ENCODE measurements around the gene AFF3.

Gene AFF3

DNA sequence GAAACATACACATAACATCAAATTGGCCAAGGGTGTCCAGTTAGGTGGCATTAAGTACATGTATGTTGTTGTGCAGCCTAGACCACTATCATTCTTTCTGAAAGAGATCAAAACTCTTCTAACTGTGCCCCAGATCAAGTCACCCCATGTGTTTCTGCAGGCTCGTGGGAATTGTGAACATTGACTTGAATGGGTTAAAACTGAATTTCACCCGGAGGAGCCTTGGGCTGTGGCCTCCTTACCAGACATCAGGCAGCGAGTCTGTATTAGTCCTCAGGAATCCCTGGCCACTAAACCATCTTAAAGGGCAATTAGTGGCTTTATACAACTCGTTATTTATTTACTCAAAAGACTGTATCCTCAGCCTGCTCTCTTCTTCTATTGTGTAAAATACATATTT is 503.6 kb downstream of the AFF3 start:
- Histone ChIP-seq H4K20me1 (ENCODE audit: insufficient read depth, low read length) (0 out of 2 replicates have a peak, but pooled peaks cover 4% of the 10 kb centered on the region), H3K79me2 (ENCODE audit: low read length) (no peaks in the 10 kb centered on the region), H3K27me3 (ENCODE audit: low read depth, low read length) (no peaks in the 10 kb centered on the region), H3K9me3 (ENCODE audit: insufficient read depth, low read length) (no peaks in the 10 kb centered on the region), H3K27ac (ENCODE audit: low read length) (no peak overlapping the region), H3K4me1 (ENCODE audit: low read length) (no peaks in the 10 kb centered on the region), H2AFZ (ENCODE audit: low read depth, low read length) (no peak overlapping the region), H3K9ac (ENCODE audit: low read length) (no peak overlapping the region), H3K36me3 (replicated peaks; ENCODE audit: low read depth, low read length) (peaks cover 8% of the 10 kb centered on the region), H3K4me2 (ENCODE audit: low read length) (no peak overlapping the region), H3K4me3 (ENCODE audit: low read length) (no peak overlapping the region)
- TF ChIP-seq, protein P1, sequence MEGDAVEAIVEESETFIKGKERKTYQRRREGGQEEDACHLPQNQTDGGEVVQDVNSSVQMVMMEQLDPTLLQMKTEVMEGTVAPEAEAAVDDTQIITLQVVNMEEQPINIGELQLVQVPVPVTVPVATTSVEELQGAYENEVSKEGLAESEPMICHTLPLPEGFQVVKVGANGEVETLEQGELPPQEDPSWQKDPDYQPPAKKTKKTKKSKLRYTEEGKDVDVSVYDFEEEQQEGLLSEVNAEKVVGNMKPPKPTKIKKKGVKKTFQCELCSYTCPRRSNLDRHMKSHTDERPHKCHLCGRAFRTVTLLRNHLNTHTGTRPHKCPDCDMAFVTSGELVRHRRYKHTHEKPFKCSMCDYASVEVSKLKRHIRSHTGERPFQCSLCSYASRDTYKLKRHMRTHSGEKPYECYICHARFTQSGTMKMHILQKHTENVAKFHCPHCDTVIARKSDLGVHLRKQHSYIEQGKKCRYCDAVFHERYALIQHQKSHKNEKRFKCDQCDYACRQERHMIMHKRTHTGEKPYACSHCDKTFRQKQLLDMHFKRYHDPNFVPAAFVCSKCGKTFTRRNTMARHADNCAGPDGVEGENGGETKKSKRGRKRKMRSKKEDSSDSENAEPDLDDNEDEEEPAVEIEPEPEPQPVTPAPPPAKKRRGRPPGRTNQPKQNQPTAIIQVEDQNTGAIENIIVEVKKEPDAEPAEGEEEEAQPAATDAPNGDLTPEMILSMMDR (IDR thresholded peaks at IDR 0.05; ENCODE audit: low read depth, low read length) = no peak

DNA sequence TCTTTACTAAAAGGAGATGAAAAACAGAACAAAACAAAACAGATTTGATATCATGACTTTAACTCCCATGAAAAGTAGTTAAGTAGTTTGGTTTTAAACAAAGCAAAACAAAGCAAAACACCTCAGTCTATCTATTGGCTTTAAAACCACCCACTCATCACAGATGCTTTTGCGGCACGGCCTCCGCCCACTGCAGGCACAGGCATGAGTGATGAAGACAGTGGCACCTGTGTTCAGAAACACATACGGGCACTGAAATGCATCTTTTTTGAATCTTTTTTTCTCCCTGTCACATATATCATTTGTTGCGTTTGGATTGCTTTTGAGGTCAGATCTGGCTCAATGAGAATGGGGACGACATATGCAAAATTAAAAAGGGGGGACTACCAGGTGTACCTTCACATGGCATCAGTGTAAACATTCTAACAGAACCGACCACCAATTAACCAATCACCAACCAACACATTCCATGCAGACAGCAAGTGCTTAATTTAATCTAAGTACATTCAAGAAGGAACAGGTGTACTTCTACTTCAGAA is 505.2 kb downstream of the AFF3 start:
- Histone ChIP-seq H3K79me2 (ENCODE audit: low read length) (no peaks in the 10 kb centered on the region), H3K36me3 (replicated peaks; ENCODE audit: low read depth, low read length) (peaks cover 8% of the 10 kb centered on the region), H3K27me3 (ENCODE audit: low read depth, low read length) (no peaks in the 10 kb centered on the region), H3K4me1 (ENCODE audit: low read length) (no peaks in the 10 kb centered on the region), H3K9me3 (ENCODE audit: insufficient read depth, low read length) (no peaks in the 10 kb centered on the region), H4K20me1 (ENCODE audit: insufficient read depth, low read length) (0 out of 2 replicates have a peak, but pooled peaks cover 4% of the 10 kb centered on the region), H2AFZ (ENCODE audit: low read depth, low read length) (no peak overlapping the region), H3K4me3 (ENCODE audit: low read length) (no peak overlapping the region), H3K9ac (ENCODE audit: low read length) (no peak overlapping the region), H3K4me2 (ENCODE audit: low read length) (no peak overlapping the region), H3K27ac (ENCODE audit: low read length) (no peak overlapping the region)
- no peak for TF ChIP-seq EZH2phosphoT487 (IDR thresholded peaks at IDR 0.05; ENCODE audit: low read depth)
- TF ChIP-seq, protein P1 (IDR thresholded peaks at IDR 0.05; ENCODE audit: low read depth, low read length) = no peak

DNA sequence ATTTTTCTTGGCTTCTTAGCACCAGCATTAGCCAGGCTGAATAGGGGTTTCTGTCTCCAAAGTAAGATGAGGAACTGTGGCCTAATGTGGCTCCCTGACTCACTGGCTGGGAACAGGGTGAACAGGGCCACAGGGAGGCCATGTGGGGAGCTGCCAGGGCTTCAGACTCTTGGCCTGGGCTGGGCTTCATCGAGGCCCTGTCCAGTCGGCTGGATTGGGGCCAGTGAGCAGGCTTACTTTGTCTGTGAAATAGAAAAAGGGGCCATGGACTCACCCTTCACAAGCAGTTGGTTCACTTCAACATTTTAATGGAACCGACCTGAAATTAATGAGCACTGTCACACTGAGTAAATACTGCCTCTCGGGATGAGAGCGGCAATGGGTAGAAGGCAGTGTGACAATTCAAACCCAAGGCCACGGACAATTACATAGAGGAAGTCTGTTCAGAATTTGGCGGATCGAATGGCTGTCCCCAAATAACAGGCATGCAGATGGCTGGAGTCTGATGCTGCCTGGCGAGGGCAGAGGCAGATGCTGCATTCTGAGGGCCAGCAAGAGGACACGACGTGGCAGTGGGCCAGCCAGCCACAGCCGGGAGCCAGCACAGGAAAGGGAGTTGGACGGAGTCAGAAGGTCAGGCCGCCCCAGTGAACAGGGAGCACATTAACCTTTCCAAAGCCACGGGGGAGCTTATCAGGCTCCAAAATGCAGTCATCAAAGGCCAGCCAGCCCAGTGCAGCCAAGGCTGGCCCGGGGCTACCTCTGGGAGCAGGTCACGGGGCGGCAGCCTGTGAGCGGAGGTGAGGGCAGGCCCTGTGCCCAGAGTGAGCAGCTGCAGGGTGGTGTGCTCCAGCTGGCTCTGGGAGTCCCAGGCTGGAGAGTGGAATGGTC is 506.0 kb downstream of the AFF3 start:
- Histone ChIP-seq H3K27me3 (ENCODE audit: low read depth, low read length) (no peaks in the 10 kb centered on the region), H3K9ac (ENCODE audit: low read length) (no peak overlapping the region), H3K4me2 (ENCODE audit: low read length) (no peak overlapping the region), H3K9me3 (ENCODE audit: insufficient read depth, low read length) (no peaks in the 10 kb centered on the region), H3K4me1 (ENCODE audit: low read length) (no peaks in the 10 kb centered on the region), H3K36me3 (replicated peaks; ENCODE audit: low read depth, low read length) (peaks cover 8% of the 10 kb centered on the region), H3K27ac (ENCODE audit: low read length) (no peak overlapping the region), H2AFZ (ENCODE audit: low read depth, low read length) (no peak overlapping the region), H4K20me1 (ENCODE audit: insufficient read depth, low read length) (no peaks in the 10 kb centered on the region), H3K79me2 (ENCODE audit: low read length) (no peaks in the 10 kb centered on the region), H3K4me3 (ENCODE audit: low read length) (no peak overlapping the region)
- TF ChIP-seq, protein P1 (IDR thresholded peaks at IDR 0.05; ENCODE audit: low read depth, low read length) = no peak
- no peak for TF ChIP-seq EZH2phosphoT487 (IDR thresholded peaks at IDR 0.05; ENCODE audit: low read depth)

DNA sequence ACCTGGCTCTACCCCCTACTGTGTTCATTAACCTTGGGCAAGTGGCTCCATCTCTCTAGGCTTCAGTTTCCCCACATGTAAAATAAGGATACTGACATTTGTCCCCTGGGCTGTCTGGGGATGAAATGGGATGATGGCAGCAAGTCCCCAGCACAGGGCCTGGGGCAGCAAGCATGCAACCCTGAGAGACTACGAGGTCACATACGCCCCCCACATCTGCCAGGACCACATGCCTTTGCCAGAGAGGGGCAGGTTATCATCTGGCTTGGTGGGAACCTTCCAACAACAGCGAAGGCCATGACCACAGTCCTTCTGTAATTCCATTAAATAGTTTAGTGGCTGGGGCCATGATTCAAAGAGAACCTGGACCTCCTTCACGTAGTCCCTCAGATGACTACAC is 506.7 kb downstream of the AFF3 start:
- H3K4me1 ChIP-seq (ENCODE audit: low read length) = no peaks in the 10 kb centered on the region
- no peaks in the 10 kb centered on the region for H3K79me2 ChIP-seq (ENCODE audit: low read length)
- TF ChIP-seq, protein P1 (IDR thresholded peaks at IDR 0.05; ENCODE audit: low read depth, low read length) = no peak
- no peak for TF ChIP-seq EZH2phosphoT487 (IDR thresholded peaks at IDR 0.05; ENCODE audit: low read depth)
- no peak overlapping the region for H3K4me3 ChIP-seq (ENCODE audit: low read length)
- H3K4me2 ChIP-seq (ENCODE audit: low read length) = no peak overlapping the region
- no peaks in the 10 kb centered on the region for H3K9me3 ChIP-seq (ENCODE audit: insufficient read depth, low read length)
- no peak overlapping the region for H2AFZ ChIP-seq (ENCODE audit: low read depth, low read length)
- no peaks in the 10 kb centered on the region for H4K20me1 ChIP-seq (ENCODE audit: insufficient read depth, low read length)
- no peaks in the 10 kb centered on the region for H3K27me3 ChIP-seq (ENCODE audit: low read depth, low read length)
- H3K36me3 ChIP-seq (replicated peaks; ENCODE audit: low read depth, low read length) = peaks cover 8% of the 10 kb centered on the region
- H3K9ac ChIP-seq (ENCODE audit: low read length) = no peak overlapping the region
- no peak overlapping the region for H3K27ac ChIP-seq (ENCODE audit: low read length)
